PFSK-1 (cell line): ENCODE data around the gene CD164L2.

Experiments
- FOXP2 ChIP-seq: optimal IDR thresholded peaks from 2 replicates; pipeline ENCODE3; 2011; ENCODE audit warnings: borderline replicate concordance, control low read depth, inconsistent platforms; ENCODE audit not compliant: insufficient read depth; ENCODE audit errors: extremely low read length, extremely low read depth
- POLR2AphosphoS5 ChIP-seq: IDR thresholded peaks from 2 replicates; pipeline ENCODE4 v1.6.1; 2012; ENCODE audit warnings: low read depth, mild to moderate bottlenecking, control low read depth, low read length, moderate library complexity
- SIN3A ChIP-seq: IDR thresholded peaks from 2 replicates; pipeline ENCODE4 v1.6.1; 2012; ENCODE audit warnings: mild to moderate bottlenecking, low read length, moderate library complexity, borderline replicate concordance; ENCODE audit not compliant: insufficient read depth
- TAF1 ChIP-seq: IDR thresholded peaks from 2 replicates; pipeline ENCODE4 v1.6.1; 2012; ENCODE audit warnings: low read length, control low read depth, borderline replicate concordance; ENCODE audit not compliant: insufficient read depth
- TF ChIP-seq, protein P1 (sequence below), 2 experiments: IDR thresholded peaks; 2 replicates each; pipeline versions ENCODE4 v1.6.1 to v1.8.0; 2011 to 2012; ENCODE audit warnings: low read depth in 2 of 2, low read length in 2 of 2, control low read depth in 1 of 2, inconsistent platforms in 1 of 2, mild to moderate bottlenecking in 1 of 2, moderate library complexity in 1 of 2; ENCODE audit not compliant: insufficient read depth in 1 of 2

CD164L2 gene

DNA sequence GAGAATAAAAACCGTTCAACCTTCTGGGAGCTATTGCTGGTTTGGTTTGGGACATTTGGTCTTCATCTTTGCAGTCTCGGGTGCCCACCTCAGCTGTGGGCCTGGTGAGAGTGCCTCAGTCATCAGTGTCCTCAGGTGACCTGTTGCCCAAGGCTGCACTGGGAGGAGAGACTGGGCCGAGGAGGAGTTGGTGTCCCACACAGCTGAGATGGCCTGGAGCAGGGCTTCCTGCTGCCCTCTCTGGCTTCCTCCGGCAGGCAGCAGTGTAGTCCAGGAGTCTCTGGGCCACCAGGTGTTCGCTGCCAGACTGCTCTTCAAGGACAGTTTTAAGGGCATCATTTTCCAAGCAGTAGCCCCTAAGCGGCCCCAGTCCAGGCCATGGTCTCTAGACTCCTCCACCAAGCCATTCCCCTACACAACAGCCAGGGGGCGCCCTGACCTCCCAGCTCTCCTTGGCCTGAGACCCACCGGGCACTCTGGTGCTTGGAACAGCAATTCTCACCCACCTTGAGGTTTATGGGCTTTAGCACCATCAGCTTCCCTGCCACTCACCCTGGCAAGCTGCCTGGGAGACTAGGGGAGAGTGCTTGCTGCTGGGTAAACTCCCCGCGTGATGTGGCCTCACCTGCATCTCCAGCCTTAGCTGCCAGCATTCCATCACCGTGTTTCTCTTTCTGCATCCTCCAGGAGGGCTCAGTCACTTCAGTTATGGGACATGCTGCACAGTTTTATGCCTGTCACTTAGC lies 50.4 kb downstream of the CD164L2 start:
- TF ChIP-seq POLR2AphosphoS5, result no peak
- TF ChIP-seq TAF1, result no peak
- no peak for TF ChIP-seq SIN3A
- TF ChIP-seq, protein P1, sequence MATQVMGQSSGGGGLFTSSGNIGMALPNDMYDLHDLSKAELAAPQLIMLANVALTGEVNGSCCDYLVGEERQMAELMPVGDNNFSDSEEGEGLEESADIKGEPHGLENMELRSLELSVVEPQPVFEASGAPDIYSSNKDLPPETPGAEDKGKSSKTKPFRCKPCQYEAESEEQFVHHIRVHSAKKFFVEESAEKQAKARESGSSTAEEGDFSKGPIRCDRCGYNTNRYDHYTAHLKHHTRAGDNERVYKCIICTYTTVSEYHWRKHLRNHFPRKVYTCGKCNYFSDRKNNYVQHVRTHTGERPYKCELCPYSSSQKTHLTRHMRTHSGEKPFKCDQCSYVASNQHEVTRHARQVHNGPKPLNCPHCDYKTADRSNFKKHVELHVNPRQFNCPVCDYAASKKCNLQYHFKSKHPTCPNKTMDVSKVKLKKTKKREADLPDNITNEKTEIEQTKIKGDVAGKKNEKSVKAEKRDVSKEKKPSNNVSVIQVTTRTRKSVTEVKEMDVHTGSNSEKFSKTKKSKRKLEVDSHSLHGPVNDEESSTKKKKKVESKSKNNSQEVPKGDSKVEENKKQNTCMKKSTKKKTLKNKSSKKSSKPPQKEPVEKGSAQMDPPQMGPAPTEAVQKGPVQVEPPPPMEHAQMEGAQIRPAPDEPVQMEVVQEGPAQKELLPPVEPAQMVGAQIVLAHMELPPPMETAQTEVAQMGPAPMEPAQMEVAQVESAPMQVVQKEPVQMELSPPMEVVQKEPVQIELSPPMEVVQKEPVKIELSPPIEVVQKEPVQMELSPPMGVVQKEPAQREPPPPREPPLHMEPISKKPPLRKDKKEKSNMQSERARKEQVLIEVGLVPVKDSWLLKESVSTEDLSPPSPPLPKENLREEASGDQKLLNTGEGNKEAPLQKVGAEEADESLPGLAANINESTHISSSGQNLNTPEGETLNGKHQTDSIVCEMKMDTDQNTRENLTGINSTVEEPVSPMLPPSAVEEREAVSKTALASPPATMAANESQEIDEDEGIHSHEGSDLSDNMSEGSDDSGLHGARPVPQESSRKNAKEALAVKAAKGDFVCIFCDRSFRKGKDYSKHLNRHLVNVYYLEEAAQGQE (IDR thresholded peaks at IDR 0.05; ENCODE audit: insufficient read depth in 1 of 2, low read depth in 2 of 2, low read length in 2 of 2), result no peak
- TF ChIP-seq FOXP2, result no peak

DNA sequence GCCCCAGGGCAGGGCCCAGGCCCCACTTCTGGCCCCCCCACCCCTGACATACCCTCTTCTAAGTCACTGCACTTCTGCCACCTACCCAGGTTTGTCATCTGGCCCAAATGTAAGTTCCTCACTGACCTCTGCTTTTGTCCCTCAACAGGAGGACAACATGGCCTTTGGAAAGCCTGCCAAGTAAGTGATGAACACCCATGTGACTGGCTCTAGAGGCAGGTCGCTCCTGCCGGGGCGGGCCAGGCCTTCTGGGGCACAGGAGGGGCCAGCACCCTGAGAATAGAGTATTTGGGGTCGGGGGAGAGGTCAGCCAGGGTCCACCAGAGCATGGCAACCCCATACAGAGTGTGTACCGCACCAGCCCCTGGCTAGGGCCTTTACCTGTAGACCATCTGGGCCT lies 51.2 kb downstream of the CD164L2 start:
- TF ChIP-seq, protein P1 (IDR thresholded peaks at IDR 0.05; ENCODE audit: insufficient read depth in 1 of 2, low read depth in 2 of 2, low read length in 2 of 2), result no peak
- TF ChIP-seq FOXP2 (no peak), TAF1 (no peak), POLR2AphosphoS5 (no peak), SIN3A (no peak)

DNA sequence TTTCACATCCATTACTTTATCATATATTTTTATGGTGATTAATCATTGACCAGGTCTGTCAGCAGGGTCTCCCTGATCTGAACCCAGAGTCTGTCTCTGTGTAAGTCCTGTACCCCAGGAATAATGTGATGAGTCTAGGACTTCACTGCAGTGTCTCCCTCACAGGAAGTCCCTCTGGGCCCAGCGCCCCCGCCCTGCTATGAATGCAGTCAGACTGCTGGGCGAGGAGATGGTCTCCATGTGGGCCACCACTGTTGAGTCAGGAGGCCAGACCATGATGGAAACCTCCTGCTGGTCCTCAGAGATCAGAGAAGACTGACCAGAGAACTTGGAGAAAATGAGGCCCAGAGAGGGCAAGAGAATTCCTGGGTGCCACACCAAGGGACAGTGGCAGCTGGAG lies 51.7 kb downstream of the CD164L2 start:
- TF ChIP-seq FOXP2 (no peak), TAF1 (no peak), POLR2AphosphoS5 (no peak), SIN3A (no peak)
- TF ChIP-seq, protein P1 (IDR thresholded peaks at IDR 0.05; ENCODE audit: insufficient read depth in 1 of 2, low read depth in 2 of 2, low read length in 2 of 2), result no peak

DNA sequence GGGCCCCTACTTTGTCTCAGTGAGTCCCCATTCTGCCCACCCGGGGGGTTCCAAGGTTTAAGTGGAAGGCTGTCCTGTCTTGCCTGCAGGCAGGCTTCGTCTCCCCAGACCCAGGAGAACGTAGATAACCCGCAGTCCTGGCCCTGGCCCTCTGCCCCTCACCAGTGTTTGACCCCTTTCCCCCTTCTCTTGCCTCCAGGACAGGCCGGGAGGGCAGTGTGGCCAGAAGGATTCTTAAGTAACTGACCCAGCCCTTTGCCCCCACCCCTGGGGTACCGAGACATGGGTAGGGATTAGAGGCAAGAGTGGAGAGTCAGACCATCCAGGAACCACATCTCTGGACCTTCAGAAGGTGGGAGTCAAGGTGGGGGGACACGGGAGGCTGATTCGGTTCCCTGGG lies 52.3 kb downstream of the CD164L2 start:
- TF ChIP-seq TAF1 (no peak), FOXP2 (no peak), SIN3A (no peak), POLR2AphosphoS5 (no peak)
- TF ChIP-seq, protein P1 (IDR thresholded peaks at IDR 0.05; ENCODE audit: insufficient read depth in 1 of 2, low read depth in 2 of 2, low read length in 2 of 2), result no peak
